KMS-11 (cell line): Measurements from ENCODE around the gene GRIK5.

Source experiments
- H2AFZ ChIP-seq: fragments of 200-600 bp; sonication (generic); 2 replicates; pipeline ENCODE4 v1.6.1; 2016; ENCODE audit warnings: antibody characterized with exemption, mixed run types, low read depth
- H3K27ac ChIP-seq: fragments of 200-600 bp; sonication (generic); 2 replicates; pipeline ENCODE4 v1.6.1; 2016; ENCODE audit warnings: mild to moderate bottlenecking, mixed run types
- H3K27me3 ChIP-seq: fragments of 200-600 bp; sonication (generic); 2 replicates; pipeline ENCODE4 v1.6.1; 2017; ENCODE audit warnings: mild to moderate bottlenecking, low read depth, mixed run types, moderate library complexity; ENCODE audit not compliant: insufficient read depth
- H3K36me3 ChIP-seq: fragments of 200-600 bp; sonication (generic); 2 replicates; pipeline ENCODE4 v1.6.1; 2017; ENCODE audit warnings: mild to moderate bottlenecking, mixed run types; ENCODE audit not compliant: insufficient read depth
- H3K4me1 ChIP-seq: fragments of 200-600 bp; sonication (generic); 2 replicates; pipeline ENCODE4 v1.6.1; 2016; ENCODE audit warnings: mild to moderate bottlenecking, low read depth, mixed run types; ENCODE audit not compliant: poor library complexity, severe bottlenecking
- H3K4me2 ChIP-seq: fragments of 200-600 bp; sonication (generic); 2 replicates; pipeline ENCODE4 v1.7.0; 2016; ENCODE audit warnings: mild to moderate bottlenecking, mixed run types
- H3K4me3 ChIP-seq: fragments of 200-600 bp; sonication (generic); IDR thresholded peaks from 2 replicates; pipeline ENCODE4 v1.6.1; 2017; ENCODE audit warnings: low read depth, low read length, mixed read lengths; ENCODE audit not compliant: insufficient read depth
- H3K79me2 ChIP-seq: fragments of 200-600 bp; sonication (generic); 2 replicates; pipeline ENCODE4 v1.6.1; 2016; ENCODE audit warnings: low read depth, mixed run types; ENCODE audit not compliant: insufficient read depth
- H3K9ac ChIP-seq: fragments of 200-600 bp; sonication (generic); 2 replicates; pipeline ENCODE4 v1.6.1; 2016; ENCODE audit warnings: mild to moderate bottlenecking, mixed run types
- H4K20me1 ChIP-seq: fragments of 200-600 bp; sonication (generic); 2 replicates; pipeline ENCODE4 v1.6.1; 2016; ENCODE audit warnings: mild to moderate bottlenecking, mixed run types; ENCODE audit not compliant: insufficient read depth
- CTCF ChIP-seq: fragments of 200-600 bp; sonication (generic); conservative IDR thresholded peaks from 2 replicates; pipeline ENCODE4 v1.6.1; 2017; ENCODE audit warnings: low read depth, mild to moderate bottlenecking, antibody characterized with exemption, low read length, moderate library complexity, mixed read lengths

Gene GRIK5

GRCh38 chr19:41957838-41958366, 112.1 kb downstream of the GRIK5 start:
- Histone ChIP-seq H3K27me3 (no peaks in the 10 kb centered on the region), H2AFZ (peak overlapping the region; percentile 84), H3K79me2 (no peaks in the 10 kb centered on the region), H3K4me3 (no peak overlapping the region), H3K36me3 (no peaks in the 10 kb centered on the region), H3K27ac (no peak overlapping the region), H4K20me1 (no peaks in the 10 kb centered on the region), H3K4me2 (peak overlapping the region; percentile 77), H3K9ac (no peak overlapping the region), H3K4me1 (peaks cover 15% of the 10 kb centered on the region)
- TF ChIP-seq CTCF = peak; percentile 98; the same call in 1 of the 2 replicates

GRCh38 chr19:41957161-41957837, 112.7 kb downstream of the GRIK5 start:
- H2AFZ ChIP-seq = peak overlapping the region; percentile 84; the same call in 1 of the 2 replicates
- no peak overlapping the region for H3K9ac ChIP-seq
- no peaks in the 10 kb centered on the region for H3K79me2 ChIP-seq
- peaks cover 15% of the 10 kb centered on the region for H3K4me1 ChIP-seq
- TF ChIP-seq CTCF = no peak; the same call in 1 of the 2 replicates
- no peak overlapping the region for H3K27ac ChIP-seq
- no peaks in the 10 kb centered on the region for H4K20me1 ChIP-seq
- H3K4me3 ChIP-seq = no peak overlapping the region
- no peaks in the 10 kb centered on the region for H3K36me3 ChIP-seq
- H3K27me3 ChIP-seq = no peaks in the 10 kb centered on the region
- H3K4me2 ChIP-seq = peak overlapping the region; percentile 77

GRCh38 chr19:41956621-41957020, 113.4 kb downstream of the GRIK5 start:
- no peak overlapping the region for H3K27ac ChIP-seq
- no peaks in the 10 kb centered on the region for H3K27me3 ChIP-seq
- peaks cover 17% of the 10 kb centered on the region for H3K4me1 ChIP-seq
- no peak overlapping the region for H3K4me2 ChIP-seq
- no peaks in the 10 kb centered on the region for H3K79me2 ChIP-seq
- H3K36me3 ChIP-seq = no peaks in the 10 kb centered on the region
- H3K4me3 ChIP-seq = no peak overlapping the region
- TF ChIP-seq CTCF = no peak
- no peak overlapping the region for H3K9ac ChIP-seq
- H4K20me1 ChIP-seq = no peaks in the 10 kb centered on the region
- H2AFZ ChIP-seq = no peak overlapping the region

- TF ChIP-seq CTCF = no peak
- Histone ChIP-seq H3K9ac (no peak overlapping the region), H4K20me1 (0 out of 2 replicates have a peak, but pooled peaks cover 3% of the 10 kb centered on the region), H3K4me1 (peaks cover 21% of the 10 kb centered on the region), H3K4me3 (no peak overlapping the region), H2AFZ (no peak overlapping the region), H3K27me3 (no peaks in the 10 kb centered on the region), H3K4me2 (no peak overlapping the region), H3K36me3 (no peaks in the 10 kb centered on the region), H3K27ac (no peak overlapping the region), H3K79me2 (no peaks in the 10 kb centered on the region)
These were observed 114.5 kb downstream of the GRIK5 start for GRCh38 chr19:41955521-41955920.
